IPS-20b (cell line): ENCODE data around the gene TNFRSF12A.

Source experiments
- H3K27ac ChIP-seq: one replicate; pipeline ENCODE4 v1.5.1; 2013; ENCODE audit warnings: low read length
- H3K27me3 ChIP-seq: 2 replicates; pipeline ENCODE4 v1.6.1; 2013; ENCODE audit warnings: mild to moderate bottlenecking, low read length, inconsistent platforms; ENCODE audit not compliant: insufficient read depth
- H3K36me3 ChIP-seq: 2 replicates; pipeline ENCODE4 v1.6.1; 2013; ENCODE audit warnings: low read depth, mild to moderate bottlenecking, inconsistent platforms, low read length, moderate library complexity; ENCODE audit not compliant: insufficient read depth
- H3K4me1 ChIP-seq: 2 replicates; pipeline ENCODE4 v1.6.1; 2013; ENCODE audit warnings: mild to moderate bottlenecking, control low read depth, inconsistent platforms, low read length, moderate library complexity; ENCODE audit not compliant: insufficient read depth
- H3K4me3 ChIP-seq: 2 replicates; pipeline ENCODE4 v1.5.1; 2013; ENCODE audit warnings: mild to moderate bottlenecking, low read length, inconsistent platforms
- H3K9ac ChIP-seq: 2 replicates; pipeline ENCODE4 v1.6.1; 2013; ENCODE audit warnings: low read depth, mild to moderate bottlenecking, inconsistent platforms, low read length, moderate library complexity
- H3K9me3 ChIP-seq: 2 replicates; pipeline ENCODE4 v1.6.1; 2013; ENCODE audit warnings: mild to moderate bottlenecking, low read depth, low read length, inconsistent platforms; ENCODE audit not compliant: insufficient read depth

Gene TNFRSF12A

GRCh38 chr16:3057181-3058138 lies 37.3 kb downstream of the TNFRSF12A start:
- no peaks in the 10 kb centered on the region for H3K9me3 ChIP-seq
- no peak overlapping the region for H3K27ac ChIP-seq
- no peaks in the 10 kb centered on the region for H3K36me3 ChIP-seq
- H3K9ac ChIP-seq = no peak overlapping the region
- H3K4me3 ChIP-seq = peak overlapping the region; percentile 66; the same call in 1 of the 2 replicates
- H3K27me3 ChIP-seq = peaks cover 27% of the 10 kb centered on the region
- H3K4me1 ChIP-seq = no peaks in the 10 kb centered on the region

GRCh38 chr16:3058139-3059030 lies 38.2 kb downstream of the TNFRSF12A start:
- peak overlapping the region; percentile 66; the same call in 1 of the 2 replicates for H3K4me3 ChIP-seq
- peaks cover 27% of the 10 kb centered on the region for H3K27me3 ChIP-seq
- H3K9ac ChIP-seq = peak overlapping the region; percentile 56; the same call in 1 of the 2 replicates
- no peaks in the 10 kb centered on the region for H3K9me3 ChIP-seq
- H3K36me3 ChIP-seq = no peaks in the 10 kb centered on the region
- no peaks in the 10 kb centered on the region for H3K4me1 ChIP-seq
- no peak overlapping the region for H3K27ac ChIP-seq

GRCh38 chr16:3059041-3059722 lies 39.0 kb downstream of the TNFRSF12A start:
- H3K27ac ChIP-seq = peak overlapping the region; percentile 49
- H3K36me3 ChIP-seq = no peaks in the 10 kb centered on the region
- H3K4me3 ChIP-seq = peak overlapping the region; percentile 66; the same call in 1 of the 2 replicates
- H3K9me3 ChIP-seq = no peaks in the 10 kb centered on the region
- H3K4me1 ChIP-seq = 0 out of 2 replicates have a peak, but pooled peaks cover 4% of the 10 kb centered on the region
- H3K9ac ChIP-seq = peak overlapping the region; percentile 56; the same call in 1 of the 2 replicates
- H3K27me3 ChIP-seq = peaks cover 27% of the 10 kb centered on the region

DNA sequence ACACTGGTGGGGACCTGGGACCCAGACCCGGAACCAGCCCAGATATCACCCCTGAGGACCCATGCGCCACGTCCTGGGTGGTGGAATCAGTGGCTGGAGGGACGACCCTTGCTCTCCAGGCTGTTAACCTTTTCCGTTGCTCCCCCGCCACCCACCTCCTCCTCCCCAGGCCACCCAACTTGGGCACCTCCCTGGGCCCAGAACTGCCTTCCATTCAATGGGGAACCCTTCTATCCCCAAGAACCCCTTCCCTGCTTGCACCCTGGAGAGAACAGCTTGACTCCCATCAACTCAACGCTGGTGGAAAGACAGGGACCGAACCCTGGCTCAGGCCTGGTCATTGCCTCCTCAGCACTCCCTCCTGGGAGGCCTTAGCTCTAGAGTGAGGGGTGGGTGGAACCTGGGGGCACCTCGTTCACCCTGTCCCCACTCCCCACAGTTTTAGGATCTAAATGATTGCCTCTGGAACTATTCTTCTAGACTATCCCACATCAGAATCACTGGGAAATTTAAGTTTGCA lies 39.6 kb downstream of the TNFRSF12A start:
- peak overlapping the region; percentile 49 for H3K27ac ChIP-seq
- peak overlapping the region; percentile 61; the same call in 1 of the 2 replicates for H3K4me3 ChIP-seq
- no peaks in the 10 kb centered on the region for H3K9me3 ChIP-seq
- H3K9ac ChIP-seq = peak overlapping the region; percentile 51; the same call in 1 of the 2 replicates
- 0 out of 2 replicates have a peak, but pooled peaks cover 4% of the 10 kb centered on the region for H3K4me1 ChIP-seq
- H3K36me3 ChIP-seq = no peaks in the 10 kb centered on the region
- H3K27me3 ChIP-seq = peaks cover 27% of the 10 kb centered on the region

GRCh38 chr16:3060339-3061127 lies 40.4 kb downstream of the TNFRSF12A start:
- Histone ChIP-seq H3K4me1 (0 out of 2 replicates have a peak, but pooled peaks cover 4% of the 10 kb centered on the region), H3K27me3 (peaks cover 23% of the 10 kb centered on the region), H3K4me3 (no peak overlapping the region), H3K27ac (no peak overlapping the region), H3K9me3 (no peaks in the 10 kb centered on the region), H3K36me3 (no peaks in the 10 kb centered on the region), H3K9ac (no peak overlapping the region; the same call in 1 of the 2 replicates)

DNA sequence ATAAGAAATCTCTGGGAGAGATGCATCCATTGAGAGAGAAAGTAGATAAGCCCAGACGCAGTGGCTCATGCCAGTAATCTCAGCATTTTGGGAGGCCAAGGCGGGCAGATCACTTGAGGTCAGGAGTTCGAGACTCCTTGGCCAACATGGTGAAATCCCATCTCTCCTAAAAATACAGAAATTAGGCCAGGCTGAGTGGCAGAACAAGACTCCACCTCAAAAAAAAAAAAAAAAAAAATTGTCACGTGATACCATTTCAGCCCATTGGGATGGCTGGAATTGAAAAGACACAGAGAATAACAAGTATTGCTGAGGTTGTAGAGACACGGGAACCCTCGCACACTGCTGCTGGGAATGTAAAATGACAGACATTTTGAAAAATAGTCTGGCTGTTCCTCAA lies 42.4 kb downstream of the TNFRSF12A start:
- no peak overlapping the region for H3K4me3 ChIP-seq
- H3K4me1 ChIP-seq = 0 out of 2 replicates have a peak, but pooled peaks cover 4% of the 10 kb centered on the region
- peaks cover 19% of the 10 kb centered on the region for H3K27me3 ChIP-seq
- no peaks in the 10 kb centered on the region for H3K36me3 ChIP-seq
- no peak overlapping the region for H3K27ac ChIP-seq
- H3K9ac ChIP-seq = no peak overlapping the region
- H3K9me3 ChIP-seq = no peaks in the 10 kb centered on the region

DNA sequence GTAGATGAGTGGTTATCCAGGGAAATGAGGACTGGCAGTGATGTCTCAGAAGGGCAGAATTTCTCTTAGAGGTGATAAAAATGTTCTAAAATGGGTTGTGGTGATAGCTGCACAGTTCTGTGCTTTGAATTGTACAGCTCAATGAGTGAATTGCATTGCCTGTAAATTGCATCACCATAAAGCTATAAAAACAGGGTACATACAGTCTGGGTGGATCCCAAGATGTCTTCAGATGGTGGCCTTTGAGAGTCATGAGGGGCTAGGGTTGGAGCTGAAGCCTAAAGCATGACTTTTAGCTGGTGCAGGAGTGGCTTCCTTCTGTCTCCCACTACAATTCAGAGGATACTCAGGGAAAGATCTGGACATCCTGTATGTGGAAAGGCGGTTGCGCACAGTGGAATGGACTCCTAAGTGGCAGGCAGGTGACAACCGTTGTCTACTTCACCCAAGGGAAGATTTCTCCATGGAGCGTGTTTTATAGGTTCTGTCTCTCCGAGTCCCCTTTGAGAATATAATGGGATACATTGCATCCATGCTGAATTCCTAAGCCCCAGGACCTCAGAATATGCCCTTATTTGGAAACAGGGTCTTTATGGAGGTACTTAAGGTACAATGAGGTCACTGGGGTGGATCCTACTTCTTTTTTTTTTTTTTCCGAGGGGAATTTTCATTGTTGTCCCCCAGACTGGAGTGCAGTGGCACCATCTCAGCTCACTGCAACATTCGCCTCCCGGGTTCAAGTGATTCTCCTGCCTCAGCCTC lies 43.6 kb downstream of the TNFRSF12A start:
- Histone ChIP-seq H3K27ac (no peak overlapping the region), H3K4me3 (no peak overlapping the region), H3K9ac (no peak overlapping the region), H3K4me1 (0 out of 2 replicates have a peak, but pooled peaks cover 4% of the 10 kb centered on the region), H3K36me3 (no peaks in the 10 kb centered on the region), H3K27me3 (peaks cover 13% of the 10 kb centered on the region), H3K9me3 (no peaks in the 10 kb centered on the region)

- H3K27me3 ChIP-seq = peaks cover 5% of the 10 kb centered on the region
- H3K4me1 ChIP-seq = 0 out of 2 replicates have a peak, but pooled peaks cover 4% of the 10 kb centered on the region
- no peak within 1 kb of the TSS for H3K4me3 ChIP-seq
- H3K36me3 ChIP-seq = no peaks in the 10 kb centered on the region
- no peak within 1 kb of the TSS for H3K27ac ChIP-seq
- H3K9me3 ChIP-seq = no peaks in the 10 kb centered on the region
- no peak within 1 kb of the TSS for H3K9ac ChIP-seq
Measured at GRCh38 chr16:3065069-3065741, 45.0 kb downstream of the TNFRSF12A start, which contains the start of gene IL32. IL32 (plus strand) TSS chr16:3065640; CDS start chr16:3065812, 172 bp downstream.

DNA sequence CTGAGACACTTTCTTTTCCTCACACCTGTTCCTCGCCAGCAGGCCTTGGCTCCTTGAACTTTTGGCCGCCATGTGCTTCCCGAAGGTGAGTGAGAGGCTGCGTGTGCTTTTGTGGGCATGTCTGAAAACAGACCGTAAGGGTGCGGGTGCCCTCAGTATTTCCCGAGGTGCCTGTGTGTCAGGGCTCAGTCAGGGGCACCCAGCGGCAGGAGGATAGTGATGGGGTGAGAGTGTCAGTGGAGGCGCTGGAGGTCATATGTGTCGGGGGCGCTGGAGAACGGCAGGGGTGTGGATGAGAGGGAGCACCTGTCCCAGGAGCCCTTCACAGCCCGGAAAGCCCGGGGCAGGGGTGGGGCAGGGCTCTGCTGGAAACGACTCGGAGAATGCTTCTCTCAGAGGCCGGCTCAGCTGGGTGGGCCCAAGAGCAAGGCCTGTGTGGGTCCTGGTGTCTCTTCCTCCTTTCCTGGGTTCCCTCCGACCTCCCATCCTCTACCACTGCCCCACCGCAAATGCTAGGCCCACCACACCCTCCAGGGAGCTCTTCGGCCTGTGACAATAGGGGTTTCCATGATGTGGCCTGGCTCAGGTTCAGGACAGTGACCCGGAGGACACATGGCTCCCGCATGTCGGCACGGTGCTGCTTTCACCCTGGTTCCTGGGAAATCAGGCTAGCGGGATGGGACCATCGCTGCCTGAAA lies 45.7 kb downstream of the TNFRSF12A start:
- Histone ChIP-seq H3K27ac (no peak overlapping the region), H3K9ac (no peak overlapping the region), H3K36me3 (no peaks in the 10 kb centered on the region), H3K4me1 (0 out of 2 replicates have a peak, but pooled peaks cover 4% of the 10 kb centered on the region), H3K27me3 (no peaks in the 10 kb centered on the region), H3K9me3 (no peaks in the 10 kb centered on the region), H3K4me3 (no peak overlapping the region)
